HG03196 (cell line): ENCODE measurements around the gene TRIM65.
"Not testable (repeated sequence)": the region's sequence is repeated elsewhere in the genome, so short reads cannot be mapped to it uniquely, and the experiment has no call there.

ENCODE experiments used
- ATAC-seq: cut with Tn5 transposase; IDR thresholded peaks from one replicate; pipeline ENCODE4 v1.9.1; 2021; ENCODE audit not compliant: unreplicated experiment

Gene TRIM65

DNA sequence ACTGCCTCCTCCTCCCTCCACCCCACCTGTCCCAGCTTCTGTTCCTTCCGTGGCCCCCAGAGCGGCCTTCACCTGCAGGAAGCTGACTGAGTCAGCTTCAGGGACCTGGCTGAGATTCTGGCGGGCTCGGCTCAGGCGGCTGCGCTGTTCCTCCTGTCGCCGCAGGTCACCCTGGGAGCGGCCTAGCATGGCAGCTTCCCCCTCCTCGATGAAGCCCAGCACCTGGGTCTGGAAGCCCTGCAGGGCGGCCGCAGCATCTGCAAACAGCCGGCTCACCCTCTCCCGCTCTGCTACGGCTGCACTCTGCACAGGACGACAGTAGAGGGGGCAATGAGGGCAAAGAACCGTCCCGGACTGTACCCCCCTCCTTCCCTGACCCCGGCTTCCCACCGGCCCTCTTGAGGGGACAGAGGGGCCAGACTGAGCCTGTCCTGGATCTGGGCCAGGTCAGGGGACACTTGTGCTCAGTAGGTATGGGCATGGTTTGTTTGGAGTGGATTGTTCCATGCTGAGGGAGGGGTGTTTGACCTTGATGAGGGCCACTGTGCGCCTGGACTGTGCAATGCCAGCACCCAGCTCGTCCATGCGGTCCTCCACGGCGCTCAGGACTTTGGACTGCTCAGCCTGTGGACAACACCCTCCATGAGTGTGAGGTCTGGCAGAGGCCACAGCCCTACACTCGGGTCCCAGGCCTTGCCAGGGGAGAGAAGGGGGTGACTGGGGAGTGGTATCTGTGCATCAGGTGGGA, 20.4 kb downstream of the TRIM65 start:
- no peak for ATAC-seq

DNA sequence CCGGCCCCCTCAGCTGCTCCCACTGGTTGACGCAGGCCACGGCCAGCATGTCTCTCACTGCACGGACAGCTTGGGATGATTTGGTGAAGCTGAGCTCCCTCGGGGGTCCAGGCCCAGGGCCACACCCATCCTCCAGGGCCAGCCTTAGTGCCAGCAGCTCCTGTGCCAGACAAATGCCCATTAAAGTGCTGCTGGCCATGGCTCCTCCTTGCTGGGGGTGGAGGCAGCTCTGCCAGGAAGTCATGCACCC, 20.9 kb downstream of the TRIM65 start:
- no peak for ATAC-seq

DNA sequence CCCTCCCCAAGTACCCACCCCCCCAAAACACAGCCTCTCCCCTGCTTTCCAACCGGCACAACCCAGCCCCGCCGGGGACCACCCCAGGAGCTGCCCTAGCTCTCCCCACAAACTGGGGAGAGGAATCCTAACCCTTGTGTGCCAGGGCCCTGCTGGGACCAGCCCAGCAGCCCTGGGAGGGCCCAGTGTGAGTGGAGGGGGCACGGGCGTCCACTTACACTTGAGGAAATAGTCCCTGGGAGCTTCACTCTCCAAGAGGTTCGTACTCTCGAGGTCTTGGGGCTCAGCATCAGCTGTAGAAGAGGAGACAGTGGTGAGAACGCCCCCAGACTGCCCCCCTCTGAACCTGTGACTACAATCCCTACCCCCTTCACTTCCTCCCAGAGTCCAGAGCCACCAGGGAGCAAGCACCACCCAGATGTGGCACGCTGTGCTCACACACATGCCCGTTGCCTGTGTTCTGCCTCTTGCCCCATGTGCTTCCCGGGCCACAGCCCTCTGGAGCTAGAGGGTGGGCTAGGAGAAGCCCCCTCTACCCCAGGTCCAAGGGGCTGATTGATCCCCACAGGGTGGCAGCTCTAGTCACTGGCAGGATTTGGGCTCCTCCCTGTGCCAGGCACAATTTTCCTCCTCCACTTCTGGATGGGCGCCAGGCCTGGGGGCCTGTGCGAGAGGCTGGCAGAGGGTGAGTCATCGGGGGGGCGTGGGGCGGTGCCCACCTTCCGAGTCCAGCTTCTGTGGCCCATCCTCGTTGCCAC, 21.4 kb downstream of the TRIM65 start:
- ATAC-seq = no peak

GRCh38 chr17:75874323-75875181, 22.2 kb downstream of the TRIM65 start:
- no peak for ATAC-seq

GRCh38 chr17:75873587-75874322, 23.0 kb downstream of the TRIM65 start:
- ATAC-seq = no peak

DNA sequence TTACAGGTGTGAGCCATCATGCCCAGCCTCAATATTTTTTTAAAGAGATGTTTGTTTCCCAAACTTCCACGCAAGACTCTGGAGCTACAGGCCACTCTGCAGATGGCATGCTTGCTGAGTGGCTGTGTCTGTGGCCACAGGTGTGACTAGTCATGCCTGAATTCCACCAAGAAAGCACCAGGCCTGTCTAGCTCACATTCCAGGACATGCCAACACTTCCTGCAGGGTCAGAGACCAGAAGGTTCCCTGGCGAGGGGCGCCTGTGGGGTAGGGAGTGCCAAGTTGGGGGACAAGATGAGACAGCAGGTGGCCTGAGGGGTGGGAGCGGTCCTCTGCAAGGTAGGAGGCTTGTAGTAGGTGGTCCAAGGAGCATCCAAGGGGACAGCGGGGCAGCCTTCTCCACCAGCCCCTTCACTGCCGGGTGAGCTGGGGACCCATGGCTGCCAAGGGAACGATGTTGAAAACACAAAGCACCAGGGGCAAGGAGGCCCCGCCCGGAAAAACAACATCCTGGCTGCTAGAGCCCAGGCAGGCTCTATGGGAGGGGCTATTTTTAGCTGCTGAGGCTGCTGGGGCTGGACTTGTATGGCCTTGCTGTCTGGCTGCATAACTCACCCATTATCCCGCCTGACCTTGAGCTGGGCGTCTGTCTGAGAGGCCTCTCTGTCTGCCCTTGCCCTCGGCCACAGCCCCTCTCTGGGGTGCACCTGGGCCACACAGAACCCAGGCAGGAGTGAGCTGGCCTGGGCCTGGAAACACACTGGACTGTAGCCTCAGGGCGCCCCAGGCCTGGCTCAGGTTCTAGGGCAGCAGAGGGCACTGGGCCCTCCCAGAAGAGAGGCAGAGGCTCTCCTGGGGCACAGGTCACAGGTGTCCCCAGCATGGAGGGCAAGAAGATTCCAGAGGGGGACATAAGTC, 24.1 kb downstream of the TRIM65 start:
- no peak for ATAC-seq

DNA sequence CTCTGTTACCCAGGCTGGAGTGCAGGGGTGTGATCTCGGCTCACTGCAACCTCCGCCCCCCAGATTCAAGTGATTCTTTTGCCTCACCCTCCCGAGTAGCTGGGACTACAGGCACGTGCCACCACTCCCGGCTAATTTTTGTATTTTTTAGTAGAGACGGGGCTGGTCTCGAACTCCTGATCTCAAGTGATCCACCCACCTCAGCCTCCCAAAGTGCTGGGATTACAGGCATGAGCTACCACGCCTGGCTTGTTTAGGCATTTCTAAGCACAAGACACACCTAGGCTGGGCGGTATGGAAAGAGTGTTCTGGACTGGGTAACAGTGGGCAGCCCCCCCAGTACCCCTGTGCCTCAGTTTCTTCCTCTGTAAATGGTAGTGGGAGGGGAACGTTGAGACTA, 26.5 kb downstream of the TRIM65 start:
- ATAC-seq = not testable (repeated sequence)

DNA sequence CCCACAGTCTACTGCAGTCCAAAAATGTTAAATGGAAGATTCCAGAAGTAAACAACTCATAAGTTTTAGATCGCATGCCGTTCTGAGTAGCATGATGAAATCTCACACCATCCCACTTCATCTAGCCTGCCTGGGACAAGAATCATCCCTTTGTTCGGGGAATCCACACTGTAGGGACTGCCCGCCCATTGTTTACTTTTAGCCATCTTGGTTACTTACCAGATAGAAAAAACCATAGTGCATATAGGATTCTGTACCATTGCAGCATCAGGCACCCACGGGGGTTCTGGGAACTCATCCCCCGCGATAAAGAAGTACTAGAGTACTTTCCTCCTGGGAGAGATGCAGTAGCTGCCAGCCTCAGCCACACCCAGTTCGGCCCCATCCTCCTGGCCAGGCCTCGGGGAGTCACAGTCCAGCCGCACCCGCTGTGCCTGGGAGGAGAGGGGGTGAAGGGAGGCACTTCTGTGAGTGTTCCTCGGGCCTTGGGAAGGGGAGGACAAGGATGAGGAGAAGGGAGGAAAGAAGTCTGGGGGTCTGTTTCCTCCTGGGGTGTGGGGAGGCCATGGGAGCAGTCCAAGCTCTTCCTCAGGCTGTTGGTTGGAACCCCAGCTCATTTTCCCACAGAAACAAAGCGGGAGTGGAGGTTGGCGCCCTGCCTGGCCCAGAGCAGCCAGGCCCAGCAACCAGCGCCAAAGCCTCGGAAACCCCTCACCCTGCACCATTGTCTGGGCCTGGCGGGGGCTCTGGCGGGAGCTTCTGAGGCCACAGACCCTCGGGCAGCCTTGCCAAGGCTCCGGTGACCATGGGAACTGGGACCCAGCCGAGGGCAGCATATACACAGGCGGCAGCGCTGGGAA, 27.2 kb downstream of the TRIM65 start:
- no peak for ATAC-seq

DNA sequence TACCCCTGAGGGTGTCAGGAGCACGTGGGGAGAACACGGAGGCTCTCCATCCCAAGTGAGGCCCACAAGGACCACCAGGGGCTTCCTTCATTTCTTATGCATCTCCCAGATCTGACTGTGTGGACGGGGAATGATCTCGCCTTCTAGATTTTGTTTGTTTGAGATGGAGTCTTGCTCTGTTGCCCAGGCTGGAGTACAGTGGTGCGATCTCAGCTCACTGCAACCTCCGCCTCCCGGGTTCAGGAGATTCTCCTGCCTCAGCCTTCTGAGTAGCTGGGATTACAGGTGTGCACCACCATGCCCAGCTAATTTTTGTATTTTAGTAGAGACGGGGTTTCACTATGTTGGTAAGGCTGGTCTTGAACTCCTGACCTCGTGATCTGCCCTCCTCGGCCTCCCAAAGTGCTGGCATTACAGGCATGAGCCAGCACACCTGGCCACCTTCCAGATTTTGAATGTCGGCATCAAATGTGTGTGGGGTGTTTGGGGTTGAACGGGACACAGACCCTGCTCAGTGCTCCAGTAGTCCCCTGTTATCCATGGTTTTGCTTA, 27.9 kb downstream of the TRIM65 start:
- not testable (repeated sequence) for ATAC-seq

- ATAC-seq = not testable (repeated sequence)
These were observed 31.2 kb downstream of the TRIM65 start for GRCh38 chr17:75865404-75866188.

DNA sequence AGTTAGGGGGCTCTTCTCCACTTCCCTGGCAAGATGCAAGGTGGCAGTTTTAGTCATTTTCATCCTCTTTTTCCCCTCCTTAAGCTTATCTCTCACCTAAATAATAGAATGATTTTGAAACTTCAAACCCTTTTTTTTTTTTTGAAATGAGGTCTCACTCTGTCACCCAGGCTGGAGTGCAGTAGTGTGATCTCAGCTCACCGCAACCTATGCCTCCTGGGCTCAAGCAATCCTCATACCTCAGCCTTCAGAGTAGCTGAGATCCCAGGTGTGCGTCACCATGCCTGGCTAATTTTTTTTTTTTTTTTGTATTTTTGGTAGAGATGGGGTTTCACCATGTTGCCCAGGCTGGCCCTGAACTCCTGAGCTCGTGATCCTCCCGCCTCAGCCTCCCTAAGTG, 31.9 kb downstream of the TRIM65 start:
- ATAC-seq = not testable (repeated sequence)

DNA sequence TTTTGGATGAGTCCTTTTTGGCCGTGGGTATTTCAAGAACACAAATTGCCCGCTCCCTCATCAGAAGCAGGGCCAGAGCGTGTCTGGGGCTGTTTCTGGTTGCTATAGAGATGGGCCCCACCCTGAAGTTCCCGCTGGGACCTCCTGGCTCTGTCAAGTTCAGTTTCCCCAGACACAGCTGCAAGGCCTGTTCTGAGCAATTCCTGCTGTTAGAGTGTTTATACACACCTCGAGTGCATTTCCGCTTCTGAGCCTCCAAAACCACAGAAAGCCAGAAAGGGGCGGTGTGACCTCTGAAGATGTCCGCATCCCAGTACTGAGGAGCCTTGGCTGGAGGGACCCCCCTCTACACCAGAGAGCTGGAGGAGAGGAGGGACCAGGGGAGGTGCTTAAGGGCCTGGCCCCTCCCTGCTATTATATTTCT, 32.3 kb downstream of the TRIM65 start:
- peak; percentile 84 for ATAC-seq

DNA sequence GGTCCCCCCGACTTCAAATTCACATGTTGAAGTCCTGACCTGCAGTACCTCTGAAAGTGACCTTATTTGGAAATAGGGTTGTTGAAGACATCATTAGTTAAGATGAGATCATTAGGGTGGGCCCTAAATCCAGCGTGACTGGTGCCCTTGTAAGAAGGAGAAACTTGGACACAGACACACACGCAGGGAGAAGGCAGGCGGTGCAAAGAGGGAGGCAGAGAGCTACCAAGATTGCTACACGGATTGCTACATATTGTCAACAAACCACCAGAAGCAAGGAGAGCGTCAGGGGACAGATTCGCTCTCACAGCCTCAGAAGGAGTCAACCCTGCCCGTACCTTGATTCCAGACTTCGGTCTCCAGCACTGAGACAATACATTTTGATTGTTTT, 34.8 kb downstream of the TRIM65 start:
- no peak for ATAC-seq

DNA sequence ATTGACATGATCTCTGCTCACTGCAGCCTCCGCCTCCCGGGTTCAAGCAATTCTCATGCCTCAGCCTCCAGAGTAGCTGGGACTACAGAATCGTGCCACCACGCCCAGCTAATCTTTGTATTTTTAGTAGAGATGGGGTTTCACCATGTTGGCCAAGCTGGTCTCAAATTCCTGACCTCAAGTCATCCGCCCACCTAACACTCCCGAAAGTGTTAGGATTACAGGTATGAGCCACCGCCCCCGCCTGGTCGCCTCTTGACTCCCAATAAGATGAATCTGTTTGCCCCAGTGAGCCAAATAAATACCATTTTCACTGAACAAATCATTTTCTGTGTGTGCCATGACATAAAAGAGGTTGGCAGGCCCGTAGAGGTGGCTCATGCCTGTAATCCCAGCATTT, 37.4 kb downstream of the TRIM65 start:
- not testable (repeated sequence) for ATAC-seq

GRCh38 chr17:75856062-75856756, 40.5 kb downstream of the TRIM65 start:
- ATAC-seq = peak; percentile 0

- ATAC-seq = peak; percentile 85
These were observed 41.3 kb downstream of the TRIM65 start, which contains the start of gene WBP2 for GRCh38 chr17:75855310-75856061. Gene WBP2, minus strand, starts transcription at chr17:75855335. Its CDS starts 38 bp downstream, at chr17:75855297.
